NCI-H1092 (cell line): Measurements from ENCODE around the gene MSH5.

Source experiments
- DNase-seq: peaks from one replicate; lab custom pipeline; 2025; lab: John Stamatoyannopoulos, UW

The MSH5 gene

GRCh38 chr6:31760790-31761189, 21.0 kb downstream of the MSH5 start:
- no peak for DNase-seq

DNA sequence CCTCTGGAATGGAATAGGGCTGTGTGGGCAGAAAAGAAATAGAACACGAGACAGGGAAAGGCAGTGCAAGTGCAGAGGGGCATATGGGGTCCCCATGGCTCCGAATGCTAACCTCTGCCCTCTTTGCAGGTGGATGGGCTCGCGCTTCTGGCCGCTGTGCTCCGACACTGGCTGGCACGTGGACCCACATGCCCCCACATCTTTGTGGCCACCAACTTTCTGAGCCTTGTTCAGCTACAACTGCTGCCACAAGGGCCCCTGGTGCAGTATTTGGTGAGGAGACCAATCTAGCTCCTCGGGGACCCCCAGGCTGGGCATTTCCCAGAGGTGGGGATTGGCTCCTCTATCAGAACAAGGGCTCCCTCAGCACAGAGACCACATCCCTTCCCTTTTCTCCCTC, 21.5 kb downstream of the MSH5 start:
- no peak for DNase-seq

GRCh38 chr6:31762356-31762755, 22.6 kb downstream of the MSH5 start, which contains the start of gene SAPCD1:
TSS of gene SAPCD1 (plus strand) at chr6:31762656. CDS start at chr6:31763055, 399 bp downstream.
- no peak for DNase-seq

GRCh38 chr6:31762878-31763618, 23.2 kb downstream of the MSH5 start:
- DNase-seq, result no peak

- DNase-seq, result no peak
Measured at GRCh38 chr6:31763619-31763940, 23.8 kb downstream of the MSH5 start.

- no peak for DNase-seq
Measured at GRCh38 chr6:31764198-31764597, 24.4 kb downstream of the MSH5 start.

GRCh38 chr6:31765559-31765909, 25.7 kb downstream of the MSH5 start:
- DNase-seq, result no peak

GRCh38 chr6:31765910-31766794, 26.3 kb downstream of the MSH5 start:
- DNase-seq, result no peak

DNA sequence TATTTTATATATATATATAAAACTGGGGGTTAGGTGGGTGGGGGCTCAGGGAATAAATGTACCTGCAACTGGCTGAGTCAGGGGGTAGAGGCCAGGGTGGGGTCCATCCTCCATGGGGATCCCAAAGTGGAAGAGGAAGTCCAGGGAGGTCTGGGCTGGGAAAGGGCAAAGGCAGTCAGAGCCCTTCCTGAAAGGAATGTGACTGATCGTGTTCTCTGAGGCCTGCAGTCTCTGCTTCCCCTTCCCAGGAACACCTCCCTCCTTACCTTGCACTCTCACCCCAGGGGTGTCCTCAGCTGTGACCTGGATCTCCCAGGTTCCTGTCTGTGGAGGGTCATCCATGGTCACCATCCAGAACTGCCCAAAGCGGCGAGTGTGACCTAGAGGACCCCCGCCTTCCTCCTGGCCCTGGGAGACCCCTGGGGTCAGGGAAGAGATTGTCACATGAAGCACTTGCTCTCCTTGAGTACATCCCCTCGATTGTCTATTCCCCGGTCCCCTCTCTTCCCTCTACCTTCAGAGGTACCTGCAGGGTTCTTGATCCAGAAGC, 27.4 kb downstream of the MSH5 start:
- DNase-seq, result no peak

DNA sequence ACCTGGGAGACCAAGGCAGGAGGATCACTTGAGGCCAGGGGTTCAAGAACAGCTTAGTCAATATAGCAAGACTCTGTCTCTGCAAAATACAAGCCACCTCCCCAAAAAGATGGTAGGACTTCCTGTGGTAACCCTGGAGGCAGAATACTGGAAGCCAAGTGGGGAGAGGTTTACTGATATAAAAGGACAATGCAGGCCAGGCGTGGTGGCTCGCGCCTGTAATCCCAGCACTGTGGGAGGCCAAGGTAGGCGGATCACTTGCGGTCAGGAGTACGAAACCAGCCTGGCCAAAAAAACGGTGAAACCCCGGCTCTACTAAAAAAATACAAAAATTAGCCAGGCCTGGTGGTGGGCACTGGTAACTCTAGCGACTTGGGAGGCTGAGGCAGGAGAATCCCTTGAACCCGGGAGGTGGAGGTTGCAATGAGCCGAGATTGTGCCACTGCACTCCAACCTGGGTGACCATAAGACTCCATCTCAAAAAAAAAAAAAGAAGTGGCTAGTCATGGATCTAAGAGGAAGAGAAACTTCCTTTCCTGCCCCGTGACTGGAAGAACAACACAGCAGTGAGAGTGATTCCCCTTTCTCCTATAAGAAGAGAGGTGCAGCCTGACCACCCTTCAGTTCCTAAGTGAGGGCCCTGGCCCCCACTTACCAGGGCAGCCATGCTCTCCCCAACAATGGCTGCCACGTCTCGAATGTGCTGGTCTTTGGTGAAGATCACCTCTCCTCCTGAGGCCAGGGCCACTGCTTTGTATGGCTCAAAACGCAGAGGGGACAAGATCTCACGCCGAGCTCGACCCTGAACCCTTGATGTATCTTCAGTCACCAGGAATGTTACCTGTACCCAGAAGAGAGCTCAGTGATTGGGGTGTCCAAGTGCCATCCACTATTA, 28.8 kb downstream of the MSH5 start:
- no peak for DNase-seq

DNA sequence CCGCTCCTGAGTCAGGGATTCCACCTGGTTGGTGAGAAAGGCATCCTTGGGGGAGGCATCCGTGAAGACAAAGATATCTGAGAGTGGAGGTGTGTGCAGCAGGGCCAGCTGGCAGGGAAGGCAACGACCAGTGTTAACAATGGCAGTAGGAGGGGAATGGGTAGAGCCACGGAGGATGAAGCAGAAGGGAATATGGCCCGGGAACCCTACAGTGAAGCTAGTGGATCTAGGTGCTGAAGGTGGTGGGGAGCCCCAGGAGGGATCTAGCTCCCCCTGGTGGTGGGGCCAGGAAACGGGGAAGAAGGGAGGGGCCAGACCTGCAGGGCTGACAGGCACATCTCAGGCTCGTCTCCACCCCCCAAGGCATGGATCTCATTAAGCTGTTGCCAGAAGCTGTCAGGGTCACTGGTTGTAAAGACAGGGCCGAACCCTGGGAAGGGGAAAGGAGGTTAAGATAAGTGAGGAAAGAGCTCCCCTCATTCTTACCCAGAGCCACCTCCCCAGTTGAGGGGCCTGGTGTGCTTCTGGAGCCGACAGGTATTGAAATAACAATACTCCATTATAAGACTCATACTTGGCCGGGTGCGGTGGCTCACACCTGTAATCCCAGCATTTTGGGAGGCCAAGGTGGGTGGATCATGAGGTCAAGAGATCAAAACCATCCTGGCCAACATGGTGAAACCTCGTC, 30.0 kb downstream of the MSH5 start:
- DNase-seq, result no peak

- DNase-seq, result no peak
Measured at GRCh38 chr6:31770860-31771259, 31.1 kb downstream of the MSH5 start.

DNA sequence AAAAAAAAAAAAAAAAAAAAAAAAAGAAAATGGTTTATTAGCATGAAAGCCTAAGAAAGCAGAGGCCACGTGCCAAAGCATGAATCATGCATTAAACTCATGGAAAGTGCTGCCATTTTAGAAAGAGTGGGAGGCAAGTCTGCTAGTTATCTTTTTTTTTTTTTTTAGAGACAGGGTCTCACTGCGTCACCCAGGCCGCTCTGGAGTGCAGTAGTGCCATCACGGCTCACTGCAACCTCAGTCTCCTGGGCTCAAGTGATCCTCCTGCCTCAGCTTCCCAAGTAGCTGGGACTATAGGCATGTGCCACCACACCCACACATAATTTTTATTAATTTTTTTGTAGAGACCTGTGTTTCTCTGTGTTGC, 32.2 kb downstream of the MSH5 start:
- DNase-seq, result no peak

GRCh38 chr6:31775184-31775583, 35.4 kb downstream of the MSH5 start:
- DNase-seq, result no peak

DNA sequence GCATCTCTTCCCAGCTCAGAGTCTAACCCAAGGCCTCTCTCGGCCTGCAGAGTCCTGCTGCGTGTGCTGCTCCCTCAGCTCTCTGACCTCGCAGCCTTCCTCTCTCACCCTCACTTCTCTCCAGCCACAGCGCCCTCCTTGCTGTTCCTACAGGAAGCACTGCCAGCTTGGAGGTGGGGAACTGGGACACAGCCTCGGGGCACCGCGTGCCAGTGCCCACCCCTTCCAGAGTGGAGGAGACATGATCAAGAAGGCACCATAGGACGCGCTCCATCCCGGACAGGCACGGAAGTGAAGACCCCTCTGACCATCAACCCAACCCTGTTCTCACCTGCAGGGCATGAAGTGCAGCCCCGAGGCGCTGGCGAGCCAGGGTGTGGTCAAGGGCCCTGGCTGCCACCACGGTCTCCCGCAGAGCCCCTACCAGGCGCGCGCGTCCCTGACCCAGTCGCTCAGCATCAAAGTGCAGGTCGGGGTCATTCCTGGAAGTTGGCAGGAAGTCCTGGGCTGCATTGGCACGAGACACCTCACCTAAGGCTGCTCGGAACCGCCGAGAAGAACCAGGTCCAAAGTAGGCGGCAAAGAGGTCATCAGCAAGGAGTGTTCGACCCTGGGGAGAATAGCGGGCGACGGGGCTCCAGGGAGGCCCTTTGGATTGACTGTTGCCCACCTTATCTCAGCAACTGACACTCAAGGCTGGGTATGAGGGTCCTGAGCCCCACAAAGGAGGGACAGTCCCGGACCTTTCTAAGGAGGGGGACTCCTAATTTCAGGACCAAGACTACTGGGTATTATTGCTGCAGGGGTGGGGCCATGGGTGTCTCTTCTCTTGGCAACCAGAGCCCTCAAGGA, 36.1 kb downstream of the MSH5 start:
- no peak for DNase-seq

DNA sequence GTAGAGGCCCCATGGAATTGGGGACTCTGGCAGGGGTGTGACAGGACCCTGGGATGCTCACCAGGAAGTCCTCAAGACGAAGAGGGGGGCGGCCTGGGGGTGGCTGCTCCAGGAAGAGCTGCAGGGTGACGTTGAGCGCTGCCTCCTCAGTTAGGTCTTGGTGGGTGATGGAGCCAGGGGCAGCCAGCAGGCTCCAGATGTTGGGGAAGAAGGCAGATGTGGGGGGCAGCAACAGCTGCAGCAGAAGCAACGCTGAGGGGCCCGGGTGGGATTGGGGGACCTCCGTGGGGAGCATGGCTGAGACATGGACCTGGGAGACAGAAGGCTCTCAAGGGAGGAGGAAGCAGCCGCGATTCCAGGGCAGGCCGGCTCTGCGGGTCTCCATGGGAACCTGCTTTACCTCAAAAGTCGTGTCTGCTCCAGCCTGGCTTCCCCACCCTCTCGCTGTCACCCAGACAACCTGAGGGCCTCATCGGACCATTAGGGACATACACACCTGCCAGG, 36.7 kb downstream of the MSH5 start:
- no peak for DNase-seq

DNA sequence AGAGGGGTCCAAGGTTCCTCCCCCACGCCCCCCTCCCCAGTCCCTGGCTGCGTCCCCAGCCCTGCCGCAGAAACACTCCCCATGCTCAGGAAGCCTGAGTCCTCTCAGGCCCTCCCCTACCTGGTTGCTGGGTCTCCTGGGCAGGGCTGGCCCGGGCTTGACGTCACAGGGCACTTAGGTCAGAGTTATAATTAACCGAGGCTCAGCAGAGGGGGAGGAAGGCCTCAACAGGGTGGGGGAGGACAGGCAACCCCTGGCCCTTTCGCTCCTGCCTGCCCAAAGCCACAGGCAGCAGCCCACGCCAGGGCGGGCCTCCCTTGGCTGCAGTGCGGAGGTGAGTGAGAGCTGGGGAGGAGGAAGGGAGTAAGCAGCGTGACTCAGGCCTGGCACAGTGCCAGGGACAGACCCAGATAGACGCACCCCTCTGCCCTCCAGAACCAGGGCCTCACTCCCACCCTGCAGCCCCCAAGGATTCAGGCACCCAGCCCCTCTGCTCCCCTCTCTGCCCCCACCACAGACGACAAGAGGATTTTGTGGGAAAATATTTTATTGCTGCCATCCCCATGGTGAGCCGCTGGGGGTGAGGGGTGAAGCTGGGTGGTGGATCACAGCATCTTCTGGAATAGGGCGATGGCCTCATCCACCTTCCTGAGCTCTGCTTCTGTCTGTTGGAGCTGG, 37.3 kb downstream of the MSH5 start, which contains the start of gene VWA7:
VWA7 (minus strand) TSS at position 340 of the 678 bp plus-strand sequence. CDS start 549 bp downstream, outside the sequence.
- peak; percentile 9 for DNase-seq

- DNase-seq, result no peak
Measured at GRCh38 chr6:31777667-31778050, 37.9 kb downstream of the MSH5 start.

DNA sequence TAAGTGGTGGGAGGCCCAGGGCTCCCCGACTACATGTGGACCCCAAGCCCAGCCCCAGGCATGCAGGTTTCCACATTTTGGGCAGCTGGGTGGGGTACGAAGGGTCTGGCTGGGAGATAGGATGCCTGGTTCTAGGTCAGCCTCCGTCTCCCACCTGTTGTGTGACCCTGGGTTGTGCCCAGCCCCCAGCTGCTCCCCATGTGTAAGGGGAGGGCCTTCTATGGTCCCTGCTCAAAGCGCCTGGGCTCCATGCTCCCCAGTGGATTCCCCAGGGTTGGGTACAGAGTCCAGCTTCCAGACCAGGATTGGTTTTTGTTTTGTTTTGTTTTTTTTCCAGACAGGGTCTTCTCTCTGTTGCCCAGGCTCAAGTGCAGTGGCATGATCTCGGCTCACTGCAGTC, 38.4 kb downstream of the MSH5 start:
- DNase-seq, result no peak
